Stimulated activated CD4-positive, alpha-beta T cell treated with anti-CD3 and anti-CD28 coated beads, Interleukin-12 subunit alpha, Interleukin-12 subunit beta, amount 100 ng/mL, for 24 hours (primary cell): ENCODE data around the gene PDE6C.

Experiments used
- DNase-seq, 2 experiments: peaks; one replicate each; pipeline ENCODE4 v3.0.0-alpha.2; 2020; ENCODE audit warnings: low read depth in 2 of 2

The PDE6C gene

GRCh38 chr10:93612311-93612710, at the start of gene PDE6C:
Gene PDE6C (plus strand): TSS chr10:93612537. CDS start chr10:93612726, 189 bp downstream.
- no peak for DNase-seq

- no peak for DNase-seq
These were observed 46.9 kb upstream of the PDE6C start for GRCh38 chr10:93565446-93565845.

GRCh38 chr10:93566435-93567276, 45.7 kb upstream of the PDE6C start, which contains the start of gene FFAR4:
Gene FFAR4 (plus strand): TSS chr10:93566665. CDS start chr10:93566721, 56 bp downstream.
- DNase-seq = no peak

- DNase-seq = no peak
These were observed 44.8 kb upstream of the PDE6C start for GRCh38 chr10:93567277-93568104.

GRCh38 chr10:93568105-93568390, 44.3 kb upstream of the PDE6C start:
- no peak for DNase-seq

- DNase-seq = no peak
These were observed 42.0 kb upstream of the PDE6C start for GRCh38 chr10:93570383-93570782.

- DNase-seq = no peak
These were observed 39.7 kb upstream of the PDE6C start for GRCh38 chr10:93572606-93573005.

GRCh38 chr10:93573051-93573909, 39.1 kb upstream of the PDE6C start:
- DNase-seq = no peak

- no peak for DNase-seq
These were observed 38.4 kb upstream of the PDE6C start for GRCh38 chr10:93573924-93574323.

- DNase-seq = no peak
These were observed 35.4 kb upstream of the PDE6C start for GRCh38 chr10:93576888-93577287.

- DNase-seq = no peak
These were observed 34.8 kb upstream of the PDE6C start for GRCh38 chr10:93577565-93577964.

- no peak for DNase-seq
These were observed 33.2 kb upstream of the PDE6C start for GRCh38 chr10:93579089-93579488.

- no peak for DNase-seq
These were observed 32.2 kb upstream of the PDE6C start for GRCh38 chr10:93579985-93580711.

GRCh38 chr10:93580828-93581227, 31.5 kb upstream of the PDE6C start:
- no peak for DNase-seq

- no peak for DNase-seq
These were observed 27.9 kb upstream of the PDE6C start for GRCh38 chr10:93584445-93584844.

- no peak for DNase-seq
These were observed 22.4 kb upstream of the PDE6C start for GRCh38 chr10:93589648-93590562.

GRCh38 chr10:93590638-93591037, 21.7 kb upstream of the PDE6C start:
- no peak for DNase-seq

- DNase-seq = no peak
These were observed 21.1 kb upstream of the PDE6C start for GRCh38 chr10:93591065-93591808.

GRCh38 chr10:93593254-93593653, 19.1 kb upstream of the PDE6C start:
- no peak for DNase-seq

GRCh38 chr10:93593749-93594148, 18.6 kb upstream of the PDE6C start:
- DNase-seq = no peak
